ENCODE measurements around the gene DYNC2I2.

DYNC2I2 gene

DNA sequence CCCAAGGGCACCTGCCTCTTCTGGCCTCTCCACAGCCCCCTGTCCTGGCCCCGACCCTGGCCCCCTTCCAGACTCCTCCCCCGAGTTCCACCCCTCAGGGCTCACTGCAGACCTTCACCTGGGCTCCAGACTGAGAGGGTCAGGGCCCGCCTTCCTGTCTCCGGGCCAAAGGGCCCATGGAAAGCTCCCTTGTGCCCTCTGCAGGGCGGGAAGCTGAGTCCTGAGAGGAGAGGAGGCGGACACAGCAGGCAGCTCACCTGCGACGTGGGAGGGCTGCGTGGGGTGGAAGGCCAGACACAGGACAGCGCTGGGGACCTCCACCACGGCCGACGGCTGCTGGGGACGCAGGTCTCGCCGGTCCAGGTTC is 20.6 kb downstream of the DYNC2I2 start:
- no peak for DNase-seq (ENCODE audit: low read depth in 2 of 2)

DNA sequence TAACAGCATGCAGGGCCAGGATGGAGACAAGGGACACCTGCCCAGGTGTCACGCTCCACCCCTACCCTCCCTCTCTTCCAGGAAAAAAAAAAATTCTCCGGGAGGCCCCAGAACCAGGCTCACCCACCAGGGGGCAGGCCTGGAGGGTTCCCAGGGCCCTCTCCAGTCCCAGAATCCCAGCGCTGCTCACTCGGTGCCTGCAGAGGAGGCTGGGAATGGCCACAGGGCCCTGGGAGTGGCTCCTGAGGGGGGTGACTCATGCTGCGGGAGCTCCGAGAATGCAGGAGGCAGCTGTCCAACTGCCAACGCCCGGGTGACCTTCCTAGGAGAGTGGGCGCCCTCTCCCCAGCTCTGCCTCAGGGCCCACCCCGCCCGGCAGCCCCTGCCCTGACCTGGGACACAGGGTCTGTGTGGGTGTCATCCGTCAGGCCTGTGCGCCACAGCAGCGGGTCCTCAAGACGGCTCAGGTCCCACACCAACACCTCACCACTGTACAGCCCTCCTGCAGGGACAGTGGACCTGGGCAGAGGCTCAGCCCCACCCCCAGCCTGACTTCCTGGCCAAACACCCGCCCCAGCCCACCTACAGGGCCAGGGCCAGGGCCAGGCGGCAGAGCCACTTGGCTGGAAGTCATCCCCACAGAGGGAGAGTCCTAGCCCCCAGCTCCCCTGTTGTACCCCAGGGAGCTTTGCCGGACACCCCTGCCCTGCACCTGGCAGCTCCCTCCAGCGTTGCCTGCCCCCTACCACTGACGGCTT is 21.2 kb downstream of the DYNC2I2 start:
- no peak for DNase-seq (ENCODE audit: low read depth in 2 of 2)

DNA sequence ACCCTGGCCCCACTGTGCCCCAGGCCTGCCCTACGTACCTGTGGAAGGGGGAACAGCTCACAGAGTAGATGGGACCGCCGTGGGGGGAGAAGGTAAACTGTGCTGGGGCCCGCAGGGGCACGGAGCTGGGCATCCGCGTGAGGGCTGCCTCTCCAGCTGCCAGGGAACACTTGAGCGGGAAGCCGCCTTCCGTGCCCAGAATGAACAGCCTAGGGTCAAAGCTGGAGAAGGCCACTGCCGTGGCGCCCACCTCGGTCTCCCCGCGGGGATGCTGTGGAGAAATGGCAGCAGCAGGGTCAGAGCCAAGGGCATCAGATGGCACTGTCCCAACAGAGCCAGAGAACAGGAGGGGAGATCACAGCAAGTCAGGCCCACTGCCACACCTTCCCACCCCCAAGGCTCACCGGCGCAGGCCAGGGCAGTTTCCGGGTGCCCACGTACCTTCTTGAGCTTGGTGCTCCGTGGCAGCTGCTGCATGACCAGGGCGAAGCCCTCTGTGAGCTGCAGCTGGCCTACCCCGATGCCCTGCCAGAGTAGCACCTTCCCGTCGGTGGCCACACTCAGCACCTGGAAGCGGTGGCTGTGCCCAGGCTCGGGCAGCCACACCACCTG is 21.9 kb downstream of the DYNC2I2 start:
- DNase-seq (ENCODE audit: low read depth in 2 of 2): no peak

DNA sequence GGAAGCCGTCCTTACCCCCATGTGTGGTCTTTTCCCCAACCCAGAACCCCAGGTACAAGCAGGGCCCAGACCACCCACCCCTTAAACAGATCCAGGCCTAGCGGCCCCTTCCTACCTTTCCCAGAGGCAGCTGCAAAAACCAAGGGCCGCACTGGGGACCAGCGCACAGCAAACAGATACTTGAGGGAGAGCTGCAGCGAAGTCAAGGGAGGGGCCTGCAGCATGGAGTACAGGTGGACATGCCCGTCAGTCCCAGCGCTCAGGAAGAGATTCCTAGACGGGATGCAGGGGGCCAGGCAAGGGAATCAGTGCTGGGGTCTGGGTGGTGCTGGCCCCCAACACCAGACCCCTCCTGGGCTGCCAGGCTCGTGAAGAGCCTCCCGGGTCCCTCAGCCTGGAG is 22.5 kb downstream of the DYNC2I2 start:
- DNase-seq (ENCODE audit: low read depth in 2 of 2): no peak

DNA sequence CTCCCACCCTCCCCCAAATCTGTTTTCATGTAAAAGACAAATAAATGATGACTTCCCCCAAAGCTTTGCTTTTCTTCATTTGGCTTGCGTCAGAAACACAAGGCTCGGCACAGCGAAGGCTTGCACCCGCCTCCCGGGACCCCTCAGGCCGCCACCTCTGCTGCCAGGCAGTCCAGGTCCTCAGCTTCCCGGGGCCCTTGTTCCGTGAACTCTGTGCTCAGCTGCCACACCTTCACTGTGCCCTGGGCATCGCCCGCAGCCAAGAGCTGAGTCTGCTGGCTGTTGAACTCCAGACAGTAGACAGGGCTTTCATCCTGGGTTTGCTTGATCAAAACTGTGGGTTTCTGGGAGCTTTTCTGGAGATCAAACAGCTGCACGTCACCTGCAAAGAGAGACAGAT is 23.0 kb downstream of the DYNC2I2 start:
- no peak for DNase-seq (ENCODE audit: low read depth in 2 of 2)

DNA sequence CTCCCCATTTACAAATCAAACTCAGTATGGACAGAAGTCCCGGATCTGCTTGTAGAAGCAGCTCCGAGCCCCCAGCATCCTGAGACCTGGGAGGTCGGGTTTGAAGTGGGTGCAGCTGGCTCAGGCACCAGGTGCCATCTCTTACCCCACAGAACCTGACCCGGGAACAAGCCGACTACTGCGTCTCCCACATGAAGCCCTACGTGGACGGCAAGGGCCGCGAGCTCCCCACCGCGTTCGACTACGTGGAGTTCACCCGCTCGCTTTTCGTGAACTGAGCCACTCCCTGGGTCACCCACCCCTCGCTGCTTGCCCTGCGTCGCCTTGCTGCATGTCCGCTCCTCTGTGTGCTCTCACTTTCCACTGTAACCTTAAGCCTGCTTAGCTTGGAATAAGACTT is 23.6 kb downstream of the DYNC2I2 start:
- no peak for DNase-seq (ENCODE audit: low read depth in 2 of 2)

DNA sequence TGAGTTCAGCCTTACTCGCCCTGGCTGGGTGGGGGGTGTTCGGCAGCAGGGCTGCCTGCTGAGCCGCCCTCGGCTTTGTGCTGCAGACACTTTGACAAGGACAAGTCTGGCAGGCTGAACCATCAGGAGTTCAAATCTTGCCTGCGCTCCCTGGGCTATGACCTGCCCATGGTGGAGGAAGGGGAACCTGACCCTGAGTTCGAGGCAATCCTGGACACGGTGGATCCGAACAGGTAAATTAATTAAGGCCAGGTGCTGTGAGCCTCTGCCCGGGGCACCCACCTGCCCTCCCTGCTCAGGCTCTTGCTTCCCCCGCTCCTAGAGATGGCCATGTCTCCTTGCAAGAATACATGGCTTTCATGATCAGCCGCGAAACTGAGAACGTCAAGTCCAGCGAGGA is 24.2 kb downstream of the DYNC2I2 start:
- no peak for DNase-seq (ENCODE audit: low read depth in 2 of 2)

DNA sequence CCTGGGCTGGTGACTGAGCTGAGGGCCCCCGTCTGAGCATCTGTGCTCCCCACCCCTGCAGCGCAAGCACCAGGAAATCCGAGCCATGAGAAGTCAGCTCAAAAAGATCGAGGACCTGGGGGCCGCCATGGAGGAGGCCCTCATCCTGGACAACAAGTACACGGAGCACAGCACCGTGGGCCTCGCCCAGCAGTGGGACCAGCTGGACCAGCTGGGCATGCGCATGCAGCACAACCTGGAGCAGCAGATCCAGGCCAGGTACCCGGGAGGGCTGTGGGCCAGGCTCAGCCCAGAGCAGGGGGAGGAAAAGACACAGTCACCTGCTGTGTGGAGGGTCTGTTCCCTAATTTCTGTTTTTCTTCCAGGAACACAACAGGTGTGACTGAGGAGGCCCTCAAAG is 24.6 kb downstream of the DYNC2I2 start:
- DNase-seq (ENCODE audit: low read depth in 2 of 2): no peak

DNA sequence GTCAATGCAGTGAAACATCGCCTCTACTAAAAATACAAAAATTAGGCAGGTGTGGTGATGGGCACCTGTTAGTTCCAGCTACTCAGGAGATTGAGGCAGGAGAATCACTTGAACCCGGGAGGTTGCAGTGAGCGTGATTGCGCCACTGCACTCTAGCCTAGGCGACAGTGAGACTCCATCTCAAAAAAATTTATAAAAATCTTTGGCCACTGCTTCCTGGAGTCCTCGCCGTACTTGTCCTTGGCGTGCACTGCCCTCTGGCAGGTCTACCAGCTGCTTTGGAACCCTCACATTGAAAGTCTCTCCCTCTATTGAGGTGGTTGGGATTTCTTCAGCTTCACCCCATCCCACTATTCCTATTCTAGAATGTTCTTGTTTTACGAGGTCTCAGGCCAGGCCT is 25.0 kb downstream of the DYNC2I2 start:
- DNase-seq (ENCODE audit: low read depth in 2 of 2): no peak

DNA sequence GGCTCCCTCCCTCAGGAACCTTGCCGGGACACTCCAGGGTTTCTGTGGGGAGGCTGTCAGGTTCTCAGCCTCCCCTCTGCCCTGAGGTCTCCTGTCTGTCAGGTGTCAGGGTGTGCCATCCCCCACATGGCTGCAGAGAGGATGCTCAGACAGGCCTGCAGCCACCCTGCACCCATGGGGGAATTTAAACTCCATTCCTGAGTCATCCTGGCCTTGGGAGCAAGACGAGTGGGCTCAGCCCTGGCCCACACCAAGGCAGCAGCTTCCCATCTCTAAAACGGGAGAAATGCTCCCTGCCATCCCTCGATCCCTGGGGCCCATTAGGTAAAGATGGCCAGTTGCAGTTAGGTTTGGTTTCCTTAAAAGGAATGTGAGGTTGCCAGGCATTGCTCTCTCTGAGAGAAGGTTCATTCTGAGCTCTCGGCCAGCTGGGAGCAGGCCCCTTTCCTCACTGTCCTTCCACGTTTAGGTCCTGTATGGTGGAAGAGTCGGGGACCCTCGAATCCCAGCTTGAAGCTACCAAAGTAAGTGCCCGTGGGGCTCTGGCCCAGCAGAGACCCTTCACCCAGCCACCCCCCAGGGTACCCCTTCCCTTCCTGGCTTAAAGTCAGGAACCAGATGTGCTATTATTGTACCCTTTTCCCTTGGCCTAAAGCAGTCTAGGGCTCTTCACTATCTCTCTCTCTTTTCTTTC is 26.6 kb downstream of the DYNC2I2 start:
- DNase-seq (ENCODE audit: low read depth in 2 of 2): no peak

DNA sequence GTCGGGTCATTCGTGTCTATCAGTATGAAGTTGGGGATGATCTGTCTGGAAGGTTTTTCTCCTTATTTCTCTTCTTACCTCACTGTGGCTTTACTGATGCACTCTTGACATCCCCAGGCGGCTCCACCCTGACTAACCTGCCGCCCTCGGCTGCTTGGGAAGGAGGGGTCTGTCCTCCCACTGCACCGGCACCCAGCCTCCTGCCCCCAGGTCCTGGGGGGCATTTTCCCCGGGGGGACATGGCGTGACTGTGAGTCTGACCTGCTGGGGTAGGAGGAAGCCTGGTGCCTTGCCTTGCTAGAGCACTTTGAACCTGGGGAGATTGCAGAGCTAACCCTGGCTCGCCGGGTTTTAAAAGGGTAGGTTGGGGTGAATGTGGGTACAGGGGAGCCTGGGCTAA is 27.5 kb downstream of the DYNC2I2 start:
- no peak for DNase-seq (ENCODE audit: low read depth in 2 of 2)

DNA sequence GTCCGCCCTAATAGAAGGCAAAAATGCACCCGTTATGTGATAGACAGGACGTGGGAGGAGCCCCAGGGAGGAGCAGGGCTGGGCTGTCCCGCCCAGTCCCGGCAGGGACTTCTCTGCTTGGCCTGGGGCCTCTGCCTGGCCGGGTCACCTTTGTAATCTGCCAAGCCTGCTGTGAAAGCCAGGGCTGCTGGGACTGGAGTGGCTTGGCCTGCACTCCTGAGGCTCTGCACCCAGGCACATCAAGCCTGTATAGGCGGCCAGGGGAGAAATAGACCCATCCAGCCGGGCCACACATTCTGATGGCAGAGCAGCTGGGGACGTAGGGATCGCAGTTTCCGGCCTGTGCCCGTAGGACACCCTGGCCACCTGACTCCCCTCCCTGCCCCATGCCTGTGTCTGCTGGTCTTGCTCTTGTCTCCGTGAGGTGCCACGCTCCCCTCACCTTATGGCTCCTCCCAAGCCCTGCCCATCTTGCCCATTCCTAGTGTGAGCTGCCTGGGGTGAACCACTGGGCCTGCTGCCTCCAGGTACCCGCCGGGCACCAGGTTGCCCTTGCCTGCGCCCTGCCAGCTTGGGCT is 28.1 kb downstream of the DYNC2I2 start:
- no peak for DNase-seq (ENCODE audit: low read depth in 2 of 2)

DNA sequence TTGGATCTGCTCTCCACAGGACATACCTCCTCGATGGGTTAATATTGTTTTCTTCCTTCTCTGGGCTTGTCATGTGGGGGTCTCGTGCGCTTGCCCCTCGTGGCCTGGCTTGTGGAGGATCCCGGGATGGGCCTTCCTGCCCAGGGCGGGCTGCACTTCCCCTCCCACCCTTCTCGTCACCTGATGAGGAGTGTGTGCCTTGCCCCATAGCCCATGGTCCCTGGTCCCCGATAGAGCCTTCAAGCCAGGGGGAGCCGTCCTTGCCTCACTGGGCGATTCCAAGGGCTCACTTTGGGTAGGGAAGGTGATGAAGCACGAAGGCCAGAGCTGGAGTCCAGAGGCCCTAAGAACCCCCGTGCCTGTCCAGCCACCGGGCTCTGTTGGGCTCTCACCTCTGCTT is 28.7 kb downstream of the DYNC2I2 start:
- no peak for DNase-seq (ENCODE audit: low read depth in 2 of 2)

DNA sequence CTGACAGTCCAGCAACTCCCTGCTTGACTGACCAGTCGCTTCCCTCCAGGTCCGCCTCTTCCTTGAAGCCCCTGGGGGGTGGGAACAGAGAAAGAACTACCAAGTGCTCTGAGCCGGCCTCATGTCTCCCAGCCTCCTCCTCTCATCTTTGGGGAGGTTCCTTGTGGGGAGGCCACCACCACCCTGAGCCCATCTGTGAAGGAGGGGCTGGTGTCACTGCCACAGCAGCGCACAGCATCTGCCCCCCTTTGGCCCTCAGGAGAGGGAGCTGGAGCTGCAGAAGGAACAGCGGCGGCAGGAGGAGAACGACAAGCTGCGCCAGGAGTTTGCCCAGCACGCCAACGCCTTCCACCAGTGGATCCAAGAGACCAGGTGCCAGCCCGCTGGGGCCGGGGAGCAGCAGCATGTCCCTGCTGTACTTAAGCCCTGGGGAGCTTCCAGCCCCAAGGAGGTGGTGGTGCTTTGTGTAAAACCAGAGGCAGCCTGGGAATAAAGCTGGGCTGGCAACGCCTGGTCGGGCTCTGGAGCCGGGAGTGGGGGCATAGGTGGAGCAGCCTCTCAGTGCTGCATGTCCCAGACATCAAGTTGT is 29.4 kb downstream of the DYNC2I2 start:
- no peak for DNase-seq (ENCODE audit: low read depth in 2 of 2)

DNA sequence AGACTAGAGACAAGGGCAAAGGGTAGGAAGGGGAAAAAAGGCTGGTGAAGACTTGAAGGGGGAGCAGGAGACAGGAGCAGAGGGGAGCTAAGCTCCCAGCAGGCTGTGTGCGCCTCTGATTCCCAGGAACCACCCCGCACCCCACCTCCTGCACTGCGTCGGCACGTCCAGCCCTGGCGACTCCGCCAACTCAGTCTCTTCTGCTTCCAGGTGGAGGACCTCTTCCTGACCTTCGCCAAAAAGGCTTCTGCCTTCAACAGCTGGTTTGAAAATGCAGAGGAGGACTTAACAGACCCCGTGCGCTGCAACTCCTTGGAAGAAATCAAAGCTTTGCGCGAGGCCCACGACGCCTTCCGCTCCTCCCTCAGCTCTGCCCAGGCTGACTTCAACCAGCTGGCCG is 30.5 kb downstream of the DYNC2I2 start:
- no peak for DNase-seq (ENCODE audit: low read depth in 2 of 2)

DNA sequence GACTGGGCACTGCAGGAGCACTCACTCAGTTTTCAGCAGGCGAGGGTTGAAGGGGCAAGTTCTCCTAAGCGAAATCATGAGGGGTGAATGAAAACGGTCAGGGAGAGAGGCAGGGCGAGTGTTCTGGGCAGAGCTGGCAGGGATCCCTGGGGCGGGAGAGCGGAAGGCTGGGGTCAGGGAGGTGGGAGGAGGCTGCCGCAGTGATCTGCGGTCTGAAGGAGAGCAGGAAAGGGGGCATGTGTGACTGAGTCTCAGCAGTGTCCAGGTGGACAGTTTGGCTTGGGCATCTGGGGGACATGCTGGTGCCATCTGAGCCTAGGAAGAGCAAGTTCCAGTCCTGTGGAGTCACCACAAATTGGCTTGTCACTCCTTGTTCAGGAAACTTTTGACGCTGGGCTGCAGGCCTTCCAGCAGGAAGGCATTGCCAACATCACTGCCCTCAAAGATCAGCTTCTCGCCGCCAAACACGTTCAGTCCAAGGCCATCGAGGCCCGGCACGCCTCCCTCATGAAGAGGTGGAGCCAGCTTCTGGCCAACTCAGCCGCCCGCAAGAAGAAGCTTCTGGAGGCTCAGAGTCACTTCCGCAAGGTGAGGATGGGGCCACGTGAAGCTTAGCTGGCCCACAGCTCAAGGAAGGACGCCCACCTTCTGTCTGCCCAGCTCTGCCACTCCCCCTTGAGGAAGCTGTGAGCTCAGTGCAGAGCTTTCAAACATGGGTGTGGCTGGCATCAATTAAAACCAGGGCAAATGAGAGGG is 31.1 kb downstream of the DYNC2I2 start:
- DNase-seq (ENCODE audit: low read depth in 2 of 2): no peak

DNA sequence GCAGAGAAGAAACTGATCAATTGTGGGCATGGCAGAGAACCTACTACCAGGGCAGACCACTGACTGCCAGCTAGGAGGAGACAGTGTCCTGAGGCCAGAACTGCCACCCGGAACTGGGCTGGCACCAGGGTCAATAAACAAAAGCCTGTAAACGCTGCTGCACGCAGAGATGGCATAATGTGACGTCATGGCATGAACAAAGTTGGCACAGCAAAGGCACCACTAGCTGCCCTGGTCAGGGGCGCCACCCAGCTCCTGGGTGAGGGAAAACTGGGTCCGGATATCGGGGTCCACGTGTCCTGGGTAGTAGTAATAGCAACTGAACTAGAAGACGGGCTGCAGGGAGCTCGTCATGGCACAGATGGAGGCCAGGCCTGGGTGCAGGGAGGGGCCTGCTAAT is 32.1 kb downstream of the DYNC2I2 start:
- no peak for DNase-seq (ENCODE audit: low read depth in 2 of 2)

DNA sequence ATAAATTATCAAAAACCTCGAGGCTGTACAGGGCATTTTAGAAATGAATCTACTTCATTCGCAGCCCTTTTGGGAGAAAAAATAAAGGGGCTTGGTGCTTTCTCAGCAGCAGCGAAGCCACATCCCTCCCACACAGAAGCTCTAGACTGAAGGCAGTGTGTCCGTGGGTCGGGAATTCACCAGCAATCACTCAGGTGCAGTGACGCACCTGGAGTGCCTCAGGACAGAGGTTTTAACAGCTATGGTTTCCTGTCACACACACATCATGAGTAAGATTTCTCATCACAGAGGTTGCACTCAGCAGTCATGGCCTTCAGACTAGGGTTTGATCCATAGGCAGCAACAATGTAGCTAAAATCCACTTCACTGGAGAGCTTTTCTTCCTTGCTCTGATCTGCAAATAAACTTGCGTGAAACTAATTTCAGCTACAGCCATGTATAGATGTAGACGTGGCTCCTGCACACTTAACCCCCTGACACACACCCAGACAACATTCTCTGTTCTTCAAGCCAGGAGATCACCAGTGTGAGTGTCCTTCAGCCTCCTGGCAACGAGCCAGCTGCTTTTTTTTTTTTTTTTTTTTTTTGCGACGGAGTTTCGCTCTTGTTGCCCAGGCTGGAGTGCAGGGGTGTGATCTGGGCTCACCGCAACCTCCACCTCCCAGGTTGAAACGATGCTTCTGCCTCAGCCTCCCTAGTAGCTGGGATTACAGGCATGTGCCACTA is 34.8 kb downstream of the DYNC2I2 start:
- DNase-seq (ENCODE audit: low read depth in 2 of 2): no peak

DNA sequence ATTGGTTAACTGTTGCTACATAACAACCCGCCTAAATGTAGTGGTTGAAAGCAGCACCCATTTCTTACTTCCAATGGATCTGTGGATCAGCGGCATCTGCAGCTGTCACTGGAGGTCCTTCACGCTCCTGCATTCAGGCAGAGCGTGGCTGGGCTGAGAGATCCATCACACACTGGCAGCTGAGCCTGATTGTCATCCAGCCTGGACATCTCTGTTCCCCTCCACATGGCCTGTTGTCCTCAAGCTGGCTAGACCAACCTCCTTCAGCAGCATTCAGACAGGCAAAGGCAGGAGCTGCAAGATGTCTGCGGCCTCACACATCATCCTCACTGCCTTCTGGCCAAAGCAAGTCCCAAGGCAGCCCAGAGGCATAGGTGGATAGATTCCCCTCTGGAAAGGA is 36.9 kb downstream of the DYNC2I2 start:
- no peak for DNase-seq (ENCODE audit: low read depth in 2 of 2)

DNA sequence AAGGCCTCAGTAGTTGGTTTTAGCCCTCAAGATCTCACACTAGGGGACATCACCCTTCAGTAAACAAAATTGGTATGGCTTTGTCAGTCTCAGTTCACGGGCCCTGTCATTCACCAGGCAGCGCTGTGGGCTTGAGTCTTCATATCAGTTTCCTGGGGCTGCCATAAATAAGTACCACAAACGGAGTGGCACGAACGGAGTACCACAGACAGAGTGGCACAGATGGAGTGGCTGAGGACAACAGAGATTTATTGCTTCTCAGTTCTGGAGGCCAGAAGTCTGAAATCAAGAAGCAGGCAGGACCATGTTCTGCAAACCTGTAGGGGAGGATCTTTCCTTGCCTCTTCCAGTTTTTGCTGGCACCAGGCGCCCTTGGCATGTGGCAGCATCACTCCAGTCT is 37.5 kb downstream of the DYNC2I2 start:
- no peak for DNase-seq (ENCODE audit: low read depth in 2 of 2)

DNA sequence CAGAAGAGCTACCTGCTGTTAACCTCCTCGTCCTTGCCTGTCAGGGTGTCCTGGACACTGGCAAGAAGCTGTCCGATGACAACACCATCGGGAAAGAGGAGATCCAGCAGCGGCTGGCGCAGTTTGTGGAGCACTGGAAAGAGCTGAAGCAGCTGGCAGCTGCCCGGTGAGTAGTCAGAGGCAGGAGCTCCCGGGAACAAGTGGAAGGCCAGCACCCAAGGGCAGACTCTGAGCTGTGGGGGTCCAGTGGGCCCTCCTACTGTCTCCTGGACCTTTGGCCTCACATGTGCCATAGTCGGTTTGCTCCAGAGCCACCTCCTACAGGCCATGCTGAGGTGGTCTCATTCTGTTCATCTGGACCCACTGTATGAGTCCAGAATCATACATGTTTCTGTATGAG is 38.7 kb downstream of the DYNC2I2 start:
- DNase-seq (ENCODE audit: low read depth in 2 of 2): no peak
